Fibroblast of lung (primary cell): ENCODE data around the gene HABP4. TPM values are rescaled to one million over a fixed set of nuclear protein-coding genes. Genes with fewer than 3 reads are reported as not detected.

Experiments
- DNase-seq, 2 donors: peaks; one replicate each; pipeline versions ENCODE4 v3.0.0 to v3.0.0-alpha.2; 2010; ENCODE audit warnings: low read depth in 2 of 2
- H2AFZ ChIP-seq: 2 replicates; pipeline ENCODE4 v1.5.1; 2012; ENCODE audit warnings: low read length, control low read depth, inconsistent platforms
- H3K27ac ChIP-seq: 2 replicates; pipeline ENCODE4 v1.5.1; 2011; ENCODE audit warnings: low read length, control low read depth; ENCODE audit not compliant: insufficient read depth
- H3K27me3 ChIP-seq: 2 replicates; pipeline ENCODE4 v1.5.1; 2011; ENCODE audit warnings: mild to moderate bottlenecking, low read length; ENCODE audit not compliant: control insufficient read depth, insufficient read depth
- H3K36me3 ChIP-seq: 2 replicates; pipeline ENCODE4 v1.5.1; 2011; ENCODE audit warnings: low read length; ENCODE audit not compliant: control insufficient read depth, insufficient read depth
- H3K4me1 ChIP-seq: 2 replicates; pipeline ENCODE4 v1.5.1; 2011; ENCODE audit warnings: low read length; ENCODE audit not compliant: control insufficient read depth, insufficient read depth; ENCODE audit errors: extremely low read depth
- H3K4me2 ChIP-seq: 2 replicates; pipeline ENCODE4 v1.5.1; 2011; ENCODE audit warnings: low read length, control low read depth; ENCODE audit not compliant: insufficient read depth; ENCODE audit errors: extremely low read depth
- H3K4me3 ChIP-seq, 4 experiments: fragments of 200-600 bp in 1 of 4; sonication (generic) in 1 of 4; replicated peaks in 1 of 4; 2 replicates each; pipeline ENCODE4 v1.5.1; 2011 to 2016; ENCODE audit warnings: low read length in 4 of 4, low read depth in 3 of 4, mild to moderate bottlenecking in 3 of 4, control low read depth in 2 of 4, inconsistent platforms in 1 of 4, mixed read lengths in 1 of 4; ENCODE audit not compliant: insufficient read depth in 1 of 4; ENCODE audit errors: control extremely low read depth in 1 of 4
- H3K79me2 ChIP-seq: 2 replicates; pipeline ENCODE4 v1.5.1; 2012; ENCODE audit warnings: mild to moderate bottlenecking, low read length, inconsistent platforms; ENCODE audit not compliant: control insufficient read depth, insufficient read depth
- H3K9ac ChIP-seq: 2 replicates; pipeline ENCODE4 v1.5.1; 2011; ENCODE audit warnings: mild to moderate bottlenecking, low read length, control low read depth; ENCODE audit not compliant: insufficient read depth
- H3K9me3 ChIP-seq: 2 replicates; pipeline ENCODE4 v1.5.1; 2012; ENCODE audit warnings: low read depth, low read length; ENCODE audit not compliant: control insufficient read depth, insufficient read depth
- H4K20me1 ChIP-seq: 2 replicates; pipeline ENCODE4 v1.5.1; 2011; ENCODE audit warnings: low read length; ENCODE audit not compliant: control insufficient read depth, insufficient read depth; ENCODE audit errors: extremely low read depth
- EZH2 ChIP-seq: IDR thresholded peaks from 2 replicates; pipeline ENCODE4 v1.5.1; 2012; ENCODE audit warnings: low read length, control low read depth, mild to moderate bottlenecking; ENCODE audit errors: missing control alignments
- polyA minus RNA-seq: library from RNA; depleted of rRNA, polyadenylated mRNA; stranded (reverse); fragments of >200 nt; gene quantifications from 2 replicates; pipeline ENCODE4 v1.2.3, GENCODE V29; 2011; ENCODE audit warnings: low replicate concordance
- polyA plus RNA-seq, 2 donors: library from polyadenylated mRNA; depleted of rRNA in 1 of 2; stranded (reverse) in 1 of 2; unstranded in 1 of 2; fragments of >200 nt; gene quantifications; 2 replicates each; pipeline ENCODE4 v1.2.1, GENCODE V29; 2011 to 2012; ENCODE audit warnings: missing spikeins in 1 of 2
- total RNA-seq: library from RNA; depleted of rRNA; stranded (reverse); fragments of >200 nt; gene quantifications from 2 replicates; pipeline ENCODE4 v1.2.1, GENCODE V29; 2014
- TF ChIP-seq, protein P1 (sequence below), 2 donors: IDR thresholded peaks in 1 of 2; conservative IDR thresholded peaks in 1 of 2; 1 replicate in 1 of 2; 2 replicates in 1 of 2; pipeline ENCODE4 v1.5.1; 2011 to 2012; ENCODE audit warnings: low read length in 2 of 2, control low read depth in 1 of 2, inconsistent platforms in 1 of 2, low read depth in 1 of 2, mild to moderate bottlenecking in 1 of 2

The HABP4 gene, protein sequence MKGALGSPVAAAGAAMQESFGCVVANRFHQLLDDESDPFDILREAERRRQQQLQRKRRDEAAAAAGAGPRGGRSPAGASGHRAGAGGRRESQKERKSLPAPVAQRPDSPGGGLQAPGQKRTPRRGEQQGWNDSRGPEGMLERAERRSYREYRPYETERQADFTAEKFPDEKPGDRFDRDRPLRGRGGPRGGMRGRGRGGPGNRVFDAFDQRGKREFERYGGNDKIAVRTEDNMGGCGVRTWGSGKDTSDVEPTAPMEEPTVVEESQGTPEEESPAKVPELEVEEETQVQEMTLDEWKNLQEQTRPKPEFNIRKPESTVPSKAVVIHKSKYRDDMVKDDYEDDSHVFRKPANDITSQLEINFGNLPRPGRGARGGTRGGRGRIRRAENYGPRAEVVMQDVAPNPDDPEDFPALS
- 18.2 and 31.4 TPM in 2 replicates for total RNA-seq
- 28.7 and 35.6 TPM in 2 replicates for polyA plus RNA-seq
- polyA plus RNA-seq (2012): 30.6 and 38.9 TPM in 2 replicates
- polyA minus RNA-seq: 2.2 and 9.3 TPM in 2 replicates

DNA sequence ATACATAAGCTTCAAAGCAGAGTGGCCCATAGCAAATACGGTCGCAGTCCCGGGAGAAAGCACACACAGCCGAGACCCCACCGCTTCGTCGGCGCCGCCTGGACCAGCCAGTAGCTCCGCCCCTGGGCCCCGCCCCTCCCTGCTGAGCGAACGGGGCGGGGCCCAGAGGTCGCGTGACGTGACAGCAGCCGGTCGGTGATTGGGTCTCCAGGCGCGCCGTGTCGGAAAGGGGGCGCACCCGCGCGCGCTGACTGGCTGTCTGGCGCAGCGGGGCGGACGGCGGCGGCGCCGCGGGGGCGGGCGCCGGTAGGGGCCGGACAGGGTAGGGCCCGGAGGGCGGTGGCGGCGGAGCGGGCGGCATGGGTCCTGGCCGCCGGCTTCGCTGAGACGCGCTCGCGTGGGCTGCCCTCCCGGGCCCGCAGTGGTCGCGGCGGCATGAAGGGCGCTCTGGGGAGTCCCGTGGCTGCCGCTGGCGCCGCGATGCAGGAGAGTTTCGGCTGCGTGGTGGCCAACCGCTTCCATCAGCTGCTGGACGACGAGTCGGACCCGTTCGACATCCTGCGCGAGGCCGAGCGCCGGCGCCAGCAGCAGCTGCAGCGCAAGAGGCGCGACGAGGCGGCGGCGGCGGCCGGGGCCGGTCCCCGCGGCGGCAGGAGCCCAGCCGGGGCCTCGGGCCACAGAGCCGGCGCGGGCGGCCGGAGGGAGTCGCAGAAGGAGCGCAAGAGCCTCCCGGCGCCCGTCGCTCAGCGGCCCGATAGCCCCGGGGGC is at the start of gene HABP4:
Gene HABP4 (plus strand): TSS at position 325 of the 768 bp plus-strand sequence. CDS start 111 bp downstream, at position 436.
- peak within 1 kb of the TSS; percentile 94 for H3K4me2 ChIP-seq
- H3K79me2 ChIP-seq: peaks cover 24% of the 10 kb centered on the region
- TF ChIP-seq, protein P1, sequence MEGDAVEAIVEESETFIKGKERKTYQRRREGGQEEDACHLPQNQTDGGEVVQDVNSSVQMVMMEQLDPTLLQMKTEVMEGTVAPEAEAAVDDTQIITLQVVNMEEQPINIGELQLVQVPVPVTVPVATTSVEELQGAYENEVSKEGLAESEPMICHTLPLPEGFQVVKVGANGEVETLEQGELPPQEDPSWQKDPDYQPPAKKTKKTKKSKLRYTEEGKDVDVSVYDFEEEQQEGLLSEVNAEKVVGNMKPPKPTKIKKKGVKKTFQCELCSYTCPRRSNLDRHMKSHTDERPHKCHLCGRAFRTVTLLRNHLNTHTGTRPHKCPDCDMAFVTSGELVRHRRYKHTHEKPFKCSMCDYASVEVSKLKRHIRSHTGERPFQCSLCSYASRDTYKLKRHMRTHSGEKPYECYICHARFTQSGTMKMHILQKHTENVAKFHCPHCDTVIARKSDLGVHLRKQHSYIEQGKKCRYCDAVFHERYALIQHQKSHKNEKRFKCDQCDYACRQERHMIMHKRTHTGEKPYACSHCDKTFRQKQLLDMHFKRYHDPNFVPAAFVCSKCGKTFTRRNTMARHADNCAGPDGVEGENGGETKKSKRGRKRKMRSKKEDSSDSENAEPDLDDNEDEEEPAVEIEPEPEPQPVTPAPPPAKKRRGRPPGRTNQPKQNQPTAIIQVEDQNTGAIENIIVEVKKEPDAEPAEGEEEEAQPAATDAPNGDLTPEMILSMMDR (conservative IDR thresholded peaks at IDR 0.05 in 1 of 2, IDR thresholded peaks at IDR 0.05 in 1 of 2; ENCODE audit: low read depth in 1 of 2, low read length in 2 of 2): no peak
- no peak for TF ChIP-seq EZH2
- H3K9me3 ChIP-seq: no peaks in the 10 kb centered on the region
- peak within 1 kb of the TSS; percentile 50 to 82 (median 72) for H3K4me3 ChIP-seq
- H3K9ac ChIP-seq: peak within 1 kb of the TSS; percentile 84
- no peaks in the 10 kb centered on the region for H3K27me3 ChIP-seq
- H3K36me3 ChIP-seq: no peaks in the 10 kb centered on the region
- H2AFZ ChIP-seq: peak within 1 kb of the TSS; percentile 99
- peaks cover 2% of the 10 kb centered on the region for H3K4me1 ChIP-seq
- peak; percentile 89 to 92 for DNase-seq
- no peaks in the 10 kb centered on the region for H4K20me1 ChIP-seq
- peak within 1 kb of the TSS; percentile 88 for H3K27ac ChIP-seq

GRCh38 chr9:96408409-96409280 is 41.3 kb upstream of the HABP4 start:
- Histone ChIP-seq H3K9me3 (no peaks in the 10 kb centered on the region), H3K27me3 (no peaks in the 10 kb centered on the region), H3K4me1 (no peaks in the 10 kb centered on the region), H3K79me2 (peaks cover 20% of the 10 kb centered on the region), H3K4me2 (no peak overlapping the region), H3K27ac (no peak overlapping the region), H3K4me3 (no peak overlapping the region), H3K36me3 (no peaks in the 10 kb centered on the region), H3K9ac (no peak overlapping the region), H2AFZ (no peak overlapping the region), H4K20me1 (no peaks in the 10 kb centered on the region)
- no peak for TF ChIP-seq EZH2
- no peak for DNase-seq

GRCh38 chr9:96411129-96411838 is 38.7 kb upstream of the HABP4 start:
- no peak overlapping the region for H3K9ac ChIP-seq
- no peak overlapping the region for H3K4me3 ChIP-seq
- H3K27me3 ChIP-seq: no peaks in the 10 kb centered on the region
- H3K9me3 ChIP-seq: no peaks in the 10 kb centered on the region
- no peaks in the 10 kb centered on the region for H3K4me1 ChIP-seq
- H4K20me1 ChIP-seq: no peaks in the 10 kb centered on the region
- H3K27ac ChIP-seq: no peak overlapping the region
- DNase-seq: no peak
- H3K36me3 ChIP-seq: no peaks in the 10 kb centered on the region
- H2AFZ ChIP-seq: no peak overlapping the region
- no peak overlapping the region for H3K4me2 ChIP-seq
- TF ChIP-seq, protein P1 (conservative IDR thresholded peaks at IDR 0.05 in 1 of 2, IDR thresholded peaks at IDR 0.05 in 1 of 2; ENCODE audit: low read depth in 1 of 2, low read length in 2 of 2): no peak
- TF ChIP-seq EZH2: no peak
- peaks cover 33% of the 10 kb centered on the region for H3K79me2 ChIP-seq
